ENCODE measurements around the gene VEPH1. TPM values are rescaled to one million over a fixed set of nuclear protein-coding genes. Genes with fewer than 3 reads are reported as not detected.

VEPH1 gene
- total RNA-seq, 1 donor from 2014 or later, result 139 TPM

GRCh38 chr3:157428853-157429252, 74.4 kb downstream of the VEPH1 start:
- no peaks in the 10 kb centered on the region for H3K36me3 ChIP-seq
- H3K27ac ChIP-seq, result no peak overlapping the region
- no peak for TF ChIP-seq CTCF (IDR thresholded peaks at IDR 0.05)
- H3K4me3 ChIP-seq, result no peak overlapping the region
- H3K27me3 ChIP-seq, result no peaks in the 10 kb centered on the region
- ATAC-seq (no peak), DNase-seq (no peak)
- H3K4me1 ChIP-seq, result no peaks in the 10 kb centered on the region
- intact Hi-C loops (cut with DNase I), result no loop called here
- no peaks in the 10 kb centered on the region for H3K9me3 ChIP-seq

- Histone ChIP-seq H3K27me3 (no peaks in the 10 kb centered on the region), H3K36me3 (no peaks in the 10 kb centered on the region), H3K9me3 (no peaks in the 10 kb centered on the region), H3K4me1 (no peaks in the 10 kb centered on the region), H3K4me3 (no peak overlapping the region), H3K27ac (no peak overlapping the region)
- intact Hi-C loops (cut with DNase I), result no loop called here
- TF ChIP-seq CTCF (IDR thresholded peaks at IDR 0.05), result no peak
- ATAC-seq (no peak), DNase-seq (no peak)
Observed at GRCh38 chr3:157427901-157428300, 75.3 kb downstream of the VEPH1 start.

- H3K36me3 ChIP-seq, result no peaks in the 10 kb centered on the region
- ATAC-seq (no peak), DNase-seq (no peak)
- intact Hi-C loops (cut with DNase I), result no loop called here
- H3K27ac ChIP-seq, result no peak overlapping the region
- H3K4me3 ChIP-seq, result no peak overlapping the region
- H3K4me1 ChIP-seq, result no peaks in the 10 kb centered on the region
- no peak for TF ChIP-seq CTCF (IDR thresholded peaks at IDR 0.05)
- no peaks in the 10 kb centered on the region for H3K27me3 ChIP-seq
- H3K9me3 ChIP-seq, result no peaks in the 10 kb centered on the region
Observed at GRCh38 chr3:157423337-157423736, 79.9 kb downstream of the VEPH1 start.

- DNase-seq, result no peak
- no peak for TF ChIP-seq CTCF (IDR thresholded peaks at IDR 0.05)
- Histone ChIP-seq H3K4me1 (no peaks in the 10 kb centered on the region), H3K9me3 (no peaks in the 10 kb centered on the region), H3K36me3 (no peaks in the 10 kb centered on the region), H3K27ac (no peak overlapping the region), H3K27me3 (no peaks in the 10 kb centered on the region), H3K4me3 (no peak overlapping the region)
- intact Hi-C loops (cut with DNase I), result no loop called here
- ATAC-seq, result no peak
Observed at GRCh38 chr3:157420606-157421130, 82.5 kb downstream of the VEPH1 start.

- Histone ChIP-seq H3K4me1 (no peaks in the 10 kb centered on the region), H3K36me3 (no peaks in the 10 kb centered on the region), H3K27ac (no peak overlapping the region), H3K4me3 (no peak overlapping the region), H3K27me3 (no peaks in the 10 kb centered on the region), H3K9me3 (no peaks in the 10 kb centered on the region)
- no peak for TF ChIP-seq CTCF (IDR thresholded peaks at IDR 0.05)
- DNase-seq, result no peak
- ATAC-seq, result no peak
- intact Hi-C loops (cut with DNase I), result no loop called here
Observed at GRCh38 chr3:157418104-157418503, 85.1 kb downstream of the VEPH1 start.

- no peak overlapping the region for H3K4me3 ChIP-seq
- no peaks in the 10 kb centered on the region for H3K4me1 ChIP-seq
- DNase-seq (no peak), ATAC-seq (no peak)
- H3K36me3 ChIP-seq, result no peaks in the 10 kb centered on the region
- H3K27ac ChIP-seq, result no peak overlapping the region
- intact Hi-C loops (cut with DNase I), result no loop called here
- no peaks in the 10 kb centered on the region for H3K9me3 ChIP-seq
- H3K27me3 ChIP-seq, result no peaks in the 10 kb centered on the region
- no peak for TF ChIP-seq CTCF (IDR thresholded peaks at IDR 0.05)
Observed at GRCh38 chr3:157417247-157417646, 86.0 kb downstream of the VEPH1 start.
